ENCODE results near the gene CAP2.

CAP2 gene

DNA sequence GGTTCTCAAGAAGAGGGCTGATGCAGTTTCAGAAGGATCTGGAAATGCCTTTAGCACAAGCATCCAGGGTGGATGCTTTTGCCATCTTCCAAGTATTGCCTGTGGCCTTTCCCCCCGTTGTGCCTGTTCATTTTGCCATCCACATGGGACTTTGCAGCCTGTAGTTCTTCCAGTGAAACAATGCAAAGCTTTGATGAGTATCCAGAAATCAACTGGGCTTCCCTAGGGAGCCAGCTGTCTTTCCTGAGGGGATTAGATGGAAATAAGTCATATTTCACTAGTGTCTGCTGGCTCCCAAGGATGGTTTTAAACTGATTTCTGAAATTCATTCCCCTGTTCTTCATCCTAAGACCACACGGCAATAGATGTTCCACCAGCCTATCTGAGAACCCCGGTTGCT is 63.3 kb downstream of the CAP2 start:
- no peak overlapping the region for H3K9ac ChIP-seq (ENCODE audit: low read length)
- peaks cover 26% of the 10 kb centered on the region for H3K79me1 ChIP-seq (replicated peaks; ENCODE audit: low read length, poor library complexity, severe bottlenecking)
- no peak overlapping the region for H4K91ac ChIP-seq (ENCODE audit: low read length)
- H3K27me3 ChIP-seq (ENCODE audit: control insufficient read depth in 1 of 2, insufficient read depth in 1 of 2, low read length in 2 of 2) = no peaks in the 10 kb centered on the region
- no peak overlapping the region for H3K4ac ChIP-seq (ENCODE audit: low read depth in 1 of 2, low read length in 2 of 2)
- no peak overlapping the region for H3K18ac ChIP-seq (ENCODE audit: low read depth in 1 of 2, low read length in 2 of 2)
- 98% methylated on average over 3 of the region's 3 CpGs for WGBS
- no peak overlapping the region for H2AK5ac ChIP-seq (ENCODE audit: low read length, severe bottlenecking)
- no peaks in the 10 kb centered on the region for H3K9me3 ChIP-seq (ENCODE audit: control insufficient read depth, low read length)
- H4K8ac ChIP-seq (ENCODE audit: low read length) = no peak overlapping the region
- no peak overlapping the region for H3K4me2 ChIP-seq (ENCODE audit: low read length, poor library complexity, severe bottlenecking)
- H3K14ac ChIP-seq (ENCODE audit: low read length in 2 of 2) = no peak overlapping the region
- no peak overlapping the region for H3K4me3 ChIP-seq (ENCODE audit: insufficient read depth in 1 of 2, low read depth in 1 of 2, low read length in 2 of 2)
- no peak for DNase-seq
- H2BK5ac ChIP-seq (ENCODE audit: low read depth, low read length, poor library complexity, severe bottlenecking) = no peak overlapping the region
- H3K36me3 ChIP-seq (ENCODE audit: control insufficient read depth in 1 of 2, insufficient read depth in 2 of 2, low read depth in 1 of 2, low read length in 2 of 2) = peaks cover 0 to 8% of the 10 kb centered on the region in 2 experiments
- peaks cover 2% of the 10 kb centered on the region for H3K4me1 ChIP-seq (ENCODE audit: control insufficient read depth, insufficient read depth, low read depth, low read length)
- H3K27ac ChIP-seq (ENCODE audit: low read length, poor library complexity, severe bottlenecking) = no peak overlapping the region
- H2BK12ac ChIP-seq (ENCODE audit: low read length in 2 of 2) = no peak overlapping the region
- no peak overlapping the region for H2BK120ac ChIP-seq (ENCODE audit: low read depth, low read length)
- no peak overlapping the region for H2AFZ ChIP-seq (ENCODE audit: low read depth, low read length)
- no peak overlapping the region for H2BK15ac ChIP-seq (ENCODE audit: low read depth, poor library complexity, severe bottlenecking)
- H3K23ac ChIP-seq (ENCODE audit: low read length in 2 of 2) = no peak overlapping the region

DNA sequence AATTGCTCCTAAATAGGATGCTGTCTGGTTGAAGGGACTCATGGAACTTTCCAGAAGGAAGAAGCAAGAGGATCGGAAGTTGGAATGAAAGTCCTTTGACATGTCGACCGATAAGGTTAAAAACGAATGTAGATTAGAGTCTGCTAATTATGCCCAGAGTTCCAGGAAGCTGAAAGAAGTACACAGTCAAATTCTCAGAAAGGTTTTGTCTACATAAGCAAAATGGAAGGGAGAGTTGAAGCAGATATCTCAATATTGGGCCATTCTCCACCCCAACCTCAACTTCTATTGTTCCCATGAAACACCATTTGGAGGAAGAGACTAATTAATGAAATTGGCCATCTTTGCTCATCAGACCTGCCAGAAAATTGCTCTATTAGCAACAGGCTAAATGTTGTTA is 64.0 kb downstream of the CAP2 start:
- H3K9ac ChIP-seq (ENCODE audit: low read length) = no peak overlapping the region
- H2AFZ ChIP-seq (ENCODE audit: low read depth, low read length) = no peak overlapping the region
- H2BK5ac ChIP-seq (ENCODE audit: low read depth, low read length, poor library complexity, severe bottlenecking) = no peak overlapping the region
- peaks cover 2% of the 10 kb centered on the region for H3K4me1 ChIP-seq (ENCODE audit: control insufficient read depth, insufficient read depth, low read depth, low read length)
- no peak overlapping the region for H3K23ac ChIP-seq (ENCODE audit: low read length in 2 of 2)
- no peak overlapping the region for H3K18ac ChIP-seq (ENCODE audit: low read depth in 1 of 2, low read length in 2 of 2)
- DNase-seq = no peak
- no peaks in the 10 kb centered on the region for H3K9me3 ChIP-seq (ENCODE audit: control insufficient read depth, low read length)
- peaks cover 24% of the 10 kb centered on the region for H3K79me1 ChIP-seq (replicated peaks; ENCODE audit: low read length, poor library complexity, severe bottlenecking)
- H3K4me2 ChIP-seq (ENCODE audit: low read length, poor library complexity, severe bottlenecking) = no peak overlapping the region
- no peak overlapping the region for H3K14ac ChIP-seq (ENCODE audit: low read length in 2 of 2)
- H4K91ac ChIP-seq (ENCODE audit: low read length) = no peak overlapping the region
- no peak overlapping the region for H3K4ac ChIP-seq (ENCODE audit: low read depth in 1 of 2, low read length in 2 of 2)
- H2BK12ac ChIP-seq (ENCODE audit: low read length in 2 of 2) = no peak overlapping the region
- 99% methylated on average over 4 of the region's 4 CpGs for WGBS
- H4K8ac ChIP-seq (ENCODE audit: low read length) = no peak overlapping the region
- no peak overlapping the region for H2BK15ac ChIP-seq (ENCODE audit: low read depth, poor library complexity, severe bottlenecking)
- H2AK5ac ChIP-seq (ENCODE audit: low read length, severe bottlenecking) = no peak overlapping the region
- no peaks in the 10 kb centered on the region for H3K27me3 ChIP-seq (ENCODE audit: control insufficient read depth in 1 of 2, insufficient read depth in 1 of 2, low read length in 2 of 2)
- H3K27ac ChIP-seq (ENCODE audit: low read length, poor library complexity, severe bottlenecking) = no peak overlapping the region
- H3K36me3 ChIP-seq (ENCODE audit: control insufficient read depth in 1 of 2, insufficient read depth in 2 of 2, low read depth in 1 of 2, low read length in 2 of 2) = peaks cover 0 to 8% of the 10 kb centered on the region in 2 experiments
- no peak overlapping the region for H2BK120ac ChIP-seq (ENCODE audit: low read depth, low read length)
- H3K4me3 ChIP-seq (ENCODE audit: insufficient read depth in 1 of 2, low read depth in 1 of 2, low read length in 2 of 2) = no peak overlapping the region

DNA sequence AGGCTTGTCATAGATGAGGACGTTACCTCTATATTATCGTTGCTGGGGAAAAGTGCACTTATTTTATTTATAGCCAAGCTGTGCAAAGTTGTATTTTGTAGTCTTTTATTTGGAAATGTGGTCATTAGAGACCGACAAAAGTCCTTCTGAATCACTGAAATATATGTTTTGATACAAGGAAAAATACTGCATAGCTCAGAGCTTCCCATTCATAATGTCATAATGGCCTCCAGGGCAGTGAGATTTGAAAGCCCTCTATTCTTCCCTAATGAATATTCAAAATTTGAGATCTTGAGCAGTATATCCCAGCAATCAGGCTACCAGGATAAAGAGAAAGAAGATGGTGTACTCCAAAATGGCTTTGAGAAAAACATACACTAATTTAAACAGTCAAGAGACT is 64.6 kb downstream of the CAP2 start:
- Histone ChIP-seq H3K4me3 (ENCODE audit: insufficient read depth in 1 of 2, low read depth in 1 of 2, low read length in 2 of 2) (no peak overlapping the region), H2BK120ac (ENCODE audit: low read depth, low read length) (no peak overlapping the region), H3K14ac (ENCODE audit: low read length in 2 of 2) (no peak overlapping the region), H2BK15ac (ENCODE audit: low read depth, poor library complexity, severe bottlenecking) (no peak overlapping the region), H3K9me3 (ENCODE audit: control insufficient read depth, low read length) (no peaks in the 10 kb centered on the region), H3K4ac (ENCODE audit: low read depth in 1 of 2, low read length in 2 of 2) (no peak overlapping the region), H2AFZ (ENCODE audit: low read depth, low read length) (no peak overlapping the region), H3K4me1 (ENCODE audit: control insufficient read depth, insufficient read depth, low read depth, low read length) (peaks cover 2% of the 10 kb centered on the region), H4K91ac (ENCODE audit: low read length) (no peak overlapping the region), H3K4me2 (ENCODE audit: low read length, poor library complexity, severe bottlenecking) (no peak overlapping the region), H3K27me3 (ENCODE audit: control insufficient read depth in 1 of 2, insufficient read depth in 1 of 2, low read length in 2 of 2) (no peaks in the 10 kb centered on the region), H3K18ac (ENCODE audit: low read depth in 1 of 2, low read length in 2 of 2) (no peak overlapping the region), H2BK5ac (ENCODE audit: low read depth, low read length, poor library complexity, severe bottlenecking) (no peak overlapping the region), H3K36me3 (ENCODE audit: control insufficient read depth in 1 of 2, insufficient read depth in 2 of 2, low read depth in 1 of 2, low read length in 2 of 2) (peaks cover 0 to 8% of the 10 kb centered on the region in 2 experiments), H2BK12ac (ENCODE audit: low read length in 2 of 2) (no peak overlapping the region), H4K8ac (ENCODE audit: low read length) (no peak overlapping the region), H2AK5ac (ENCODE audit: low read length, severe bottlenecking) (no peak overlapping the region), H3K27ac (ENCODE audit: low read length, poor library complexity, severe bottlenecking) (no peak overlapping the region), H3K23ac (ENCODE audit: low read length in 2 of 2) (no peak overlapping the region), H3K79me1 (replicated peaks; ENCODE audit: low read length, poor library complexity, severe bottlenecking) (peaks cover 25% of the 10 kb centered on the region), H3K9ac (ENCODE audit: low read length) (no peak overlapping the region)
- 97% methylated on average over 2 of the region's 3 CpGs for WGBS
- DNase-seq = no peak

DNA sequence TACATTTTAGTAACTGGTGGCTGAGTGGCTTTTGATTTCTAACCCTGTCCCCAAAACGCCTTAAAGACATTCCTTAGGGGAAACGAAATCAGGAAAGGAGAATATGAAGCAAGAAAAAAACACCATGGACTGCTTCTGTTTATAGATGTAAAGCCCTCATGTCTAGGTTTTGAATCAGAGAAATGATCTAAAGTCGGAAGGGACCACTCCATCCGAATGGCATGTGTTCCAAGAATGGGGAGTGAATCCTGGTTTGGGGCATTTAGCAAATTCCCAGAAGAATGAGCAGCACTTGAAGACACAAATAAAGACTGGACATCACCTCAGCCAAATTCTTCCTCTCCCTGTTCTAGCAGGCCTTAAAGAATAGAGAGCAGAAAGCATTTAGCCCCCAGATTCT is 65.6 kb downstream of the CAP2 start:
- Histone ChIP-seq H2BK5ac (ENCODE audit: low read depth, low read length, poor library complexity, severe bottlenecking) (no peak overlapping the region), H4K8ac (ENCODE audit: low read length) (no peak overlapping the region), H3K4me3 (ENCODE audit: insufficient read depth in 1 of 2, low read depth in 1 of 2, low read length in 2 of 2) (no peak overlapping the region), H2BK120ac (ENCODE audit: low read depth, low read length) (no peak overlapping the region), H3K23ac (ENCODE audit: low read length in 2 of 2) (no peak overlapping the region), H2BK15ac (ENCODE audit: low read depth, poor library complexity, severe bottlenecking) (no peak overlapping the region), H3K27me3 (ENCODE audit: control insufficient read depth in 1 of 2, insufficient read depth in 1 of 2, low read length in 2 of 2) (no peaks in the 10 kb centered on the region), H2AK5ac (ENCODE audit: low read length, severe bottlenecking) (no peak overlapping the region), H2BK12ac (ENCODE audit: low read length in 2 of 2) (no peak overlapping the region), H3K18ac (ENCODE audit: low read depth in 1 of 2, low read length in 2 of 2) (no peak overlapping the region), H3K14ac (ENCODE audit: low read length in 2 of 2) (no peak overlapping the region), H2AFZ (ENCODE audit: low read depth, low read length) (no peak overlapping the region), H3K79me1 (replicated peaks; ENCODE audit: low read length, poor library complexity, severe bottlenecking) (peaks cover 20% of the 10 kb centered on the region), H3K4me2 (ENCODE audit: low read length, poor library complexity, severe bottlenecking) (no peak overlapping the region), H3K9ac (ENCODE audit: low read length) (no peak overlapping the region), H3K27ac (ENCODE audit: low read length, poor library complexity, severe bottlenecking) (no peak overlapping the region), H3K4me1 (ENCODE audit: control insufficient read depth, insufficient read depth, low read depth, low read length) (peaks cover 2% of the 10 kb centered on the region), H3K9me3 (ENCODE audit: control insufficient read depth, low read length) (no peaks in the 10 kb centered on the region), H4K91ac (ENCODE audit: low read length) (no peak overlapping the region), H3K36me3 (ENCODE audit: control insufficient read depth in 1 of 2, insufficient read depth in 2 of 2, low read depth in 1 of 2, low read length in 2 of 2) (peaks cover 0 to 8% of the 10 kb centered on the region in 2 experiments), H3K4ac (ENCODE audit: low read depth in 1 of 2, low read length in 2 of 2) (no peak overlapping the region)
- WGBS = 80% methylated on average over 4 of the region's 4 CpGs
- no peak for DNase-seq
